WTC11 (cell line): ENCODE data around the gene ASF1A.

ENCODE experiments used
- CTCF ChIP-seq: fragments of 200-600 bp; IDR thresholded peaks from 2 replicates; pipeline ENCODE4 v1.8.0; 2022; ENCODE audit warnings: antibody characterized with exemption
- ELF4 ChIP-seq: sonication (generic); formaldehyde crosslinking; IDR thresholded peaks from 2 replicates; pipeline ENCODE4 v1.8.1; 2022; ENCODE audit warnings: low read depth, mild to moderate bottlenecking, moderate library complexity, missing genetic modification reagents
- FOXJ3 ChIP-seq: sonication (generic); formaldehyde crosslinking; IDR thresholded peaks from 2 replicates; pipeline ENCODE4 v1.9.0; 2021; ENCODE audit warnings: missing genetic modification reagents, mild to moderate bottlenecking, borderline replicate concordance
- KAT7 ChIP-seq: sonication (generic); formaldehyde crosslinking; IDR thresholded peaks from 2 replicates; pipeline ENCODE4 v1.8.1; 2023; ENCODE audit warnings: missing genetic modification reagents, mild to moderate bottlenecking, borderline replicate concordance
- NR2C2 ChIP-seq: sonication (generic); formaldehyde crosslinking; IDR thresholded peaks from 2 replicates; pipeline ENCODE4 v1.8.0; 2022; ENCODE audit warnings: mild to moderate bottlenecking, missing genetic modification reagents
- PREB ChIP-seq: sonication (generic); formaldehyde crosslinking; IDR thresholded peaks from 2 replicates; pipeline ENCODE4 v1.8.1; 2022; ENCODE audit warnings: mild to moderate bottlenecking, missing genetic modification reagents, moderate library complexity, borderline replicate concordance
- RELA ChIP-seq: sonication (generic); formaldehyde crosslinking; IDR thresholded peaks from 2 replicates; pipeline ENCODE4 v1.8.1; 2022; ENCODE audit warnings: missing genetic modification reagents, mild to moderate bottlenecking, borderline replicate concordance
- ZNF263 ChIP-seq: sonication (generic); formaldehyde crosslinking; IDR thresholded peaks from 2 replicates; pipeline ENCODE4 v1.8.1; 2022; ENCODE audit warnings: low read depth, mild to moderate bottlenecking, moderate library complexity, missing genetic modification reagents
- ZNF416 ChIP-seq: fragments of 250-450 bp; sonication (Bioruptor Pico); IDR thresholded peaks from 2 replicates; pipeline ENCODE4 v1.9.0; 2021; ENCODE audit warnings: mild to moderate bottlenecking, inconsistent platforms

- TF ChIP-seq CTCF (no peak), FOXJ3 (CRISPR knock-in tag) (no peak), ZNF416 (no peak), NR2C2 (CRISPR knock-in tag) (no peak), PREB (CRISPR knock-in tag) (no peak), RELA (CRISPR knock-in tag) (no peak), KAT7 (CRISPR knock-in tag) (no peak), ELF4 (CRISPR knock-in tag) (no peak), ZNF263 (CRISPR knock-in tag) (no peak)
Measured at GRCh38 chr6:118889163-118889562, 4.8 kb upstream of the ASF1A start.
